H9 (cell line): ENCODE results near the gene TEX38. TPM values are rescaled to one million over a fixed set of nuclear protein-coding genes. Genes with fewer than 3 reads are reported as not detected.

Experiments used
- DNase-seq: peaks from one replicate; pipeline ENCODE4 v3.0.0-alpha.2; 2017
- H2AFZ ChIP-seq: one replicate; pipeline ENCODE4 v1.6.1; 2013; ENCODE audit warnings: mild to moderate bottlenecking, low read length, control low read depth, moderate library complexity
- H2AK5ac ChIP-seq: 2 replicates; pipeline ENCODE4 v1.6.1; 2013; ENCODE audit warnings: low read length, control low read depth, mixed read lengths; ENCODE audit not compliant: insufficient read length
- H2BK120ac ChIP-seq: one replicate; pipeline ENCODE4 v1.6.1; 2013; ENCODE audit warnings: low read depth, mild to moderate bottlenecking, low read length, control low read depth, inconsistent platforms; ENCODE audit not compliant: poor library complexity, severe bottlenecking
- H2BK12ac ChIP-seq: 2 replicates; pipeline ENCODE4 v1.6.1; 2013; ENCODE audit warnings: low read length, control low read depth, mixed read lengths, low read depth; ENCODE audit not compliant: insufficient read length
- H2BK15ac ChIP-seq: 2 replicates; pipeline ENCODE4 v1.6.1; 2013; ENCODE audit warnings: low read depth, low read length, control low read depth
- H2BK20ac ChIP-seq: one replicate; pipeline ENCODE4 v1.6.1; 2013; ENCODE audit warnings: low read depth, mild to moderate bottlenecking, low read length, control low read depth, inconsistent platforms; ENCODE audit not compliant: poor library complexity, severe bottlenecking
- H2BK5ac ChIP-seq: 2 replicates; pipeline ENCODE4 v1.6.1; 2013; ENCODE audit warnings: low read length, control low read depth, mixed read lengths; ENCODE audit not compliant: insufficient read length
- H3K14ac ChIP-seq: 2 replicates; pipeline ENCODE4 v1.6.1; 2013; ENCODE audit warnings: low read length, control low read depth; ENCODE audit not compliant: insufficient read depth
- H3K18ac ChIP-seq: 2 replicates; pipeline ENCODE4 v1.6.1; 2013; ENCODE audit warnings: low read depth, mild to moderate bottlenecking, mixed read lengths, low read length, control low read depth; ENCODE audit not compliant: insufficient read length
- H3K23ac ChIP-seq: 2 replicates; pipeline ENCODE4 v1.6.1; 2013; ENCODE audit warnings: low read length, control low read depth, mixed read lengths, low read depth; ENCODE audit not compliant: insufficient read length
- H3K23me2 ChIP-seq: 2 replicates; pipeline ENCODE4 v1.6.1; 2013; ENCODE audit warnings: low read depth, mild to moderate bottlenecking, mixed read lengths, low read length, control low read depth; ENCODE audit not compliant: insufficient read length, poor library complexity, severe bottlenecking
- H3K27ac ChIP-seq: 2 replicates; pipeline ENCODE4 v1.5.1; 2013; ENCODE audit warnings: low read length, control low read depth, mixed read lengths, low read depth; ENCODE audit not compliant: insufficient read length
- H3K27me3 ChIP-seq: 2 replicates; pipeline ENCODE4 v1.6.1; 2013; ENCODE audit warnings: low read length, control low read depth, inconsistent platforms; ENCODE audit not compliant: insufficient read depth
- H3K4ac ChIP-seq: 2 replicates; pipeline ENCODE4 v1.6.1; 2013; ENCODE audit warnings: low read depth, mild to moderate bottlenecking, control low read depth, inconsistent platforms, low read length, moderate library complexity
- H3K4me1 ChIP-seq: 2 replicates; pipeline ENCODE4 v1.6.1; 2013; ENCODE audit warnings: low read length, control low read depth, inconsistent platforms; ENCODE audit not compliant: insufficient read depth
- H3K4me2 ChIP-seq: 2 replicates; pipeline ENCODE4 v1.6.1; 2013; ENCODE audit warnings: low read length, control low read depth, mixed read lengths; ENCODE audit not compliant: insufficient read length, insufficient read depth
- H3K56ac ChIP-seq: 2 replicates; pipeline ENCODE4 v1.6.1; 2013; ENCODE audit warnings: low read depth, mild to moderate bottlenecking, mixed read lengths, low read length, control low read depth; ENCODE audit not compliant: insufficient read length
- H3K79me1 ChIP-seq: 2 replicates; pipeline ENCODE4 v1.6.1; 2013; ENCODE audit warnings: low read depth, mild to moderate bottlenecking, moderate library complexity, low read length, control low read depth, inconsistent platforms; ENCODE audit not compliant: insufficient read depth, poor library complexity, severe bottlenecking
- H3K79me2 ChIP-seq: 2 replicates; pipeline ENCODE4 v1.6.1; 2013; ENCODE audit warnings: low read length, control low read depth, inconsistent platforms; ENCODE audit not compliant: insufficient read depth
- H3K9ac ChIP-seq: 2 replicates; pipeline ENCODE4 v1.6.1; 2013; ENCODE audit warnings: low read length, control low read depth, mixed read lengths; ENCODE audit not compliant: insufficient read length; ENCODE audit errors: extremely low read depth
- H3K9me3 ChIP-seq: one replicate; pipeline ENCODE4 v1.6.1; 2013; ENCODE audit warnings: low read depth, low read length, inconsistent platforms; ENCODE audit not compliant: control insufficient read depth
- H3T11ph ChIP-seq: one replicate; pipeline ENCODE4 v1.6.1; 2013; ENCODE audit warnings: mild to moderate bottlenecking, low read length, control low read depth, inconsistent platforms
- H4K20me1 ChIP-seq: one replicate; pipeline ENCODE4 v1.6.1; 2013; ENCODE audit not compliant: control insufficient read depth, insufficient read length, insufficient read depth
- H4K5ac ChIP-seq: 2 replicates; pipeline ENCODE4 v1.6.1; 2013; ENCODE audit warnings: low read depth, mild to moderate bottlenecking, mixed read lengths, low read length, control low read depth; ENCODE audit not compliant: insufficient read length
- H4K8ac ChIP-seq: replicated peaks from 2 replicates; pipeline ENCODE4 v1.6.1; 2013; ENCODE audit warnings: low read length, control low read depth, mixed read lengths, low read depth; ENCODE audit not compliant: insufficient read length
- H4K91ac ChIP-seq: 2 replicates; pipeline ENCODE4 v1.6.1; 2013; ENCODE audit warnings: low read depth, mild to moderate bottlenecking, moderate library complexity, mixed read lengths, low read length, control low read depth; ENCODE audit not compliant: insufficient read length
- H3K27ac Mint-ChIP-seq, 3 experiments: 2 replicates in 2 of 3; 3 replicates in 1 of 3; pipeline ENCODE4 v1.8.0; 2020 to 2021; ENCODE audit warnings: mixed read lengths in 3 of 3, mild to moderate bottlenecking in 1 of 3, moderate library complexity in 1 of 3
- H3K27me3 Mint-ChIP-seq: 2 replicates; pipeline ENCODE4 v1.8.0; 2021; ENCODE audit warnings: low read depth, mild to moderate bottlenecking, moderate library complexity, mixed read lengths
- H3K36me3 Mint-ChIP-seq, 3 experiments: 2 replicates in 2 of 3; 3 replicates in 1 of 3; pipeline ENCODE4 v1.8.0; 2020 to 2021; ENCODE audit warnings: low read depth in 3 of 3, mixed read lengths in 3 of 3; ENCODE audit not compliant: insufficient read depth in 1 of 3
- H3K4me1 Mint-ChIP-seq, 2 experiments: 2 replicates each; pipeline ENCODE4 v1.8.0; 2020; ENCODE audit warnings: mixed read lengths in 2 of 2
- H3K4me3 Mint-ChIP-seq, 2 experiments: 2 replicates in 1 of 2; 3 replicates in 1 of 2; pipeline ENCODE4 v1.8.0; 2020 to 2021; ENCODE audit warnings: mild to moderate bottlenecking in 2 of 2, mixed read lengths in 2 of 2, moderate library complexity in 1 of 2
- H3K9me3 Mint-ChIP-seq, 2 experiments: 2 replicates in 1 of 2; 3 replicates in 1 of 2; pipeline ENCODE4 v1.8.0; 2020; ENCODE audit warnings: mild to moderate bottlenecking in 2 of 2, mixed read lengths in 2 of 2, moderate library complexity in 1 of 2
- CTCF ChIP-seq: fragments of 200-600 bp; sonication (generic); conservative IDR thresholded peaks from 3 replicates; pipeline ENCODE4 v1.8.0; 2021; ENCODE audit warnings: antibody characterized with exemption, mild to moderate bottlenecking
- WGBS: extraction: QIAGEN DNeasy Blood & Tissue Kit; methylation state at CpG from one replicate; pipeline ENCODE4 v1.1.7; 2013; ENCODE audit warnings: missing lambda C conversion rate, low lambda C conversion rate, mixed read lengths; ENCODE audit not compliant: insufficient read length; ENCODE audit errors: extremely low coverage; 5-methylcytosine and 5-hydroxymethylcytosine counted together
- total RNA-seq: library from RNA; stranded (reverse); gene quantifications from 2 replicates; pipeline ENCODE4 v1.2.1, GENCODE V29; 2021

Gene TEX38
- total RNA-seq, 1 experiment from 2014 or later, result not detected

- H3K56ac ChIP-seq, result no peak overlapping the region
- no peak overlapping the region for H3K4ac ChIP-seq
- no peak overlapping the region for H4K5ac ChIP-seq
- H3K9me3 Mint-ChIP-seq, result no peaks in the 10 kb centered on the region
- peaks cover 29 to 31% of the 10 kb centered on the region in 2 experiments for H3K4me1 Mint-ChIP-seq
- no peak overlapping the region for H3K18ac ChIP-seq
- peaks cover 10% of the 10 kb centered on the region for H3K23me2 ChIP-seq
- no peaks in the 10 kb centered on the region for H3K9me3 ChIP-seq
- no peak overlapping the region for H2BK15ac ChIP-seq
- no peak for TF ChIP-seq CTCF
- H3K27me3 Mint-ChIP-seq, result no peaks in the 10 kb centered on the region
- H4K8ac ChIP-seq, result no peak overlapping the region
- no peak overlapping the region for H2BK120ac ChIP-seq
- H3K79me1 ChIP-seq, result no peaks in the 10 kb centered on the region
- H3K23ac ChIP-seq, result no peak overlapping the region
- H3K36me3 Mint-ChIP-seq, result peaks cover 0 to 7% (median under 1%) of the 10 kb centered on the region in 3 experiments; a peak in 5 of 7 replicates
- no peak overlapping the region for H3K4me2 ChIP-seq
- DNase-seq, result no peak
- no peaks in the 10 kb centered on the region for H4K20me1 ChIP-seq
- no peak overlapping the region for H2AK5ac ChIP-seq
- no CpG with 5 or more reads among the region's 1 CpG for WGBS
- no peak overlapping the region for H3K27ac Mint-ChIP-seq
- H3K14ac ChIP-seq, result no peak overlapping the region
- H3K27ac ChIP-seq, result no peak overlapping the region
- H3K9ac ChIP-seq, result no peak overlapping the region
- no peak overlapping the region for H4K91ac ChIP-seq
- H2BK20ac ChIP-seq, result no peak overlapping the region
- H2BK5ac ChIP-seq, result no peak overlapping the region
- no peaks in the 10 kb centered on the region for H3K27me3 ChIP-seq
- no peak overlapping the region for H2BK12ac ChIP-seq
- H3T11ph ChIP-seq, result no peak overlapping the region
- no peak overlapping the region for H3K4me3 Mint-ChIP-seq
- no peaks in the 10 kb centered on the region for H3K79me2 ChIP-seq
- H3K4me1 ChIP-seq, result no peaks in the 10 kb centered on the region; the same call in 1 of the 2 replicates
- H2AFZ ChIP-seq, result no peak overlapping the region
These were observed 1.5 kb upstream of the TEX38 start for GRCh38 chr1:46670134-46670533.
